ENCODE measurements around the gene RFX1.
A peak's percentile ranks its signal among the peaks of the same experiment; 100 is the strongest.

RFX1 gene

GRCh38 chr19:13964776-13965175 is 41.3 kb downstream of the RFX1 start:
- H3K4me1 Mint-ChIP-seq = no peaks in the 10 kb centered on the region
- H3K9me3 Mint-ChIP-seq = no peaks in the 10 kb centered on the region
- H3K27me3 Mint-ChIP-seq = no peaks in the 10 kb centered on the region
- no peak overlapping the region for H3K27ac Mint-ChIP-seq
- H3K36me3 Mint-ChIP-seq = peaks cover 8% of the 10 kb centered on the region
- H3K4me3 Mint-ChIP-seq = no peak overlapping the region

- Mint-ChIP-seq H3K9me3 (no peaks in the 10 kb centered on the region), H3K4me1 (no peaks in the 10 kb centered on the region), H3K27me3 (no peaks in the 10 kb centered on the region), H3K4me3 (no peak overlapping the region), H3K36me3 (peaks cover 5% of the 10 kb centered on the region), H3K27ac (no peak overlapping the region)
Measured at GRCh38 chr19:13963603-13964105, 42.5 kb downstream of the RFX1 start.

GRCh38 chr19:13962699-13963602 is 43.2 kb downstream of the RFX1 start:
- peaks cover 5% of the 10 kb centered on the region for H3K36me3 Mint-ChIP-seq
- H3K27ac Mint-ChIP-seq = no peak overlapping the region
- no peaks in the 10 kb centered on the region for H3K27me3 Mint-ChIP-seq
- no peak overlapping the region for H3K4me3 Mint-ChIP-seq
- H3K9me3 Mint-ChIP-seq = no peaks in the 10 kb centered on the region
- no peaks in the 10 kb centered on the region for H3K4me1 Mint-ChIP-seq

GRCh38 chr19:13961826-13962698 is 44.1 kb downstream of the RFX1 start:
- Mint-ChIP-seq H3K27ac (peak overlapping the region; percentile 30), H3K4me1 (no peaks in the 10 kb centered on the region), H3K4me3 (no peak overlapping the region), H3K9me3 (no peaks in the 10 kb centered on the region), H3K36me3 (peaks cover 5% of the 10 kb centered on the region), H3K27me3 (no peaks in the 10 kb centered on the region)

- Mint-ChIP-seq H3K9me3 (no peaks in the 10 kb centered on the region), H3K27ac (peak overlapping the region; percentile 30)
Measured at GRCh38 chr19:13960863-13961784, 45.0 kb downstream of the RFX1 start.

GRCh38 chr19:13959962-13960862 is 45.9 kb downstream of the RFX1 start:
- H3K27me3 Mint-ChIP-seq = no peaks in the 10 kb centered on the region
- H3K27ac Mint-ChIP-seq = no peak overlapping the region
- H3K9me3 Mint-ChIP-seq = no peaks in the 10 kb centered on the region
- H3K36me3 Mint-ChIP-seq = peaks cover 5% of the 10 kb centered on the region
- no peaks in the 10 kb centered on the region for H3K4me1 Mint-ChIP-seq
- H3K4me3 Mint-ChIP-seq = no peak overlapping the region

More at GRCh38 chr19:13960863-13961784, 45.0 kb downstream of the RFX1 start:
- Mint-ChIP-seq H3K4me3 (no peak overlapping the region), H3K36me3 (peaks cover 5% of the 10 kb centered on the region), H3K27me3 (no peaks in the 10 kb centered on the region), H3K4me1 (no peaks in the 10 kb centered on the region)

- no peak overlapping the region for H3K27ac Mint-ChIP-seq
- peaks cover 3% of the 10 kb centered on the region for H3K4me1 Mint-ChIP-seq
- no peaks in the 10 kb centered on the region for H3K27me3 Mint-ChIP-seq
- H3K36me3 Mint-ChIP-seq = peaks cover 5% of the 10 kb centered on the region
- no peaks in the 10 kb centered on the region for H3K9me3 Mint-ChIP-seq
- no peak overlapping the region for H3K4me3 Mint-ChIP-seq
Measured at GRCh38 chr19:13959141-13959961, 46.8 kb downstream of the RFX1 start.

GRCh38 chr19:13958043-13958442 is 48.1 kb downstream of the RFX1 start:
- H3K4me1 Mint-ChIP-seq = peaks cover 13% of the 10 kb centered on the region
- H3K27me3 Mint-ChIP-seq = no peaks in the 10 kb centered on the region
- H3K36me3 Mint-ChIP-seq = peaks cover 5% of the 10 kb centered on the region
- no peak overlapping the region for H3K4me3 Mint-ChIP-seq
- no peak overlapping the region for H3K27ac Mint-ChIP-seq
- no peaks in the 10 kb centered on the region for H3K9me3 Mint-ChIP-seq

GRCh38 chr19:13957051-13957450 is 49.1 kb downstream of the RFX1 start:
- Mint-ChIP-seq H3K4me1 (peaks cover 15% of the 10 kb centered on the region), H3K27me3 (no peaks in the 10 kb centered on the region), H3K9me3 (no peaks in the 10 kb centered on the region), H3K4me3 (no peak overlapping the region), H3K36me3 (peaks cover 5% of the 10 kb centered on the region), H3K27ac (no peak overlapping the region)

GRCh38 chr19:13956365-13956744 is 49.8 kb downstream of the RFX1 start:
- no peaks in the 10 kb centered on the region for H3K27me3 Mint-ChIP-seq
- H3K4me1 Mint-ChIP-seq = peaks cover 21% of the 10 kb centered on the region
- H3K4me3 Mint-ChIP-seq = no peak overlapping the region
- H3K36me3 Mint-ChIP-seq = peaks cover 1% of the 10 kb centered on the region
- H3K9me3 Mint-ChIP-seq = no peaks in the 10 kb centered on the region
- no peak overlapping the region for H3K27ac Mint-ChIP-seq

- Mint-ChIP-seq H3K27ac (no peak overlapping the region), H3K9me3 (no peaks in the 10 kb centered on the region), H3K4me3 (no peak overlapping the region), H3K4me1 (peaks cover 21% of the 10 kb centered on the region), H3K36me3 (no peaks in the 10 kb centered on the region), H3K27me3 (no peaks in the 10 kb centered on the region)
Measured at GRCh38 chr19:13955662-13956364, 50.3 kb downstream of the RFX1 start.

- no peaks in the 10 kb centered on the region for H3K9me3 Mint-ChIP-seq
- no peaks in the 10 kb centered on the region for H3K36me3 Mint-ChIP-seq
- H3K27ac Mint-ChIP-seq = no peak overlapping the region
- H3K4me1 Mint-ChIP-seq = peaks cover 21% of the 10 kb centered on the region
- H3K4me3 Mint-ChIP-seq = peak overlapping the region; percentile 87
- H3K27me3 Mint-ChIP-seq = no peaks in the 10 kb centered on the region
Measured at GRCh38 chr19:13954185-13954584, 51.9 kb downstream of the RFX1 start.

GRCh38 chr19:13952931-13953531 is 53.1 kb downstream of the RFX1 start:
- H3K36me3 Mint-ChIP-seq = no peaks in the 10 kb centered on the region
- peak overlapping the region; percentile 87 for H3K4me3 Mint-ChIP-seq
- peak overlapping the region; percentile 65 for H3K27ac Mint-ChIP-seq
- H3K4me1 Mint-ChIP-seq = peaks cover 21% of the 10 kb centered on the region
- no peaks in the 10 kb centered on the region for H3K9me3 Mint-ChIP-seq
- H3K27me3 Mint-ChIP-seq = no peaks in the 10 kb centered on the region
